ENCODE measurements around the gene CXCR2. TPM values are rescaled to one million over a fixed set of nuclear protein-coding genes. Genes with fewer than 3 reads are reported as not detected.

The CXCR2 gene
- total RNA-seq, 4 donors from 2014 or later, result 5.7 to 32.2 (median 19.1) TPM

DNA sequence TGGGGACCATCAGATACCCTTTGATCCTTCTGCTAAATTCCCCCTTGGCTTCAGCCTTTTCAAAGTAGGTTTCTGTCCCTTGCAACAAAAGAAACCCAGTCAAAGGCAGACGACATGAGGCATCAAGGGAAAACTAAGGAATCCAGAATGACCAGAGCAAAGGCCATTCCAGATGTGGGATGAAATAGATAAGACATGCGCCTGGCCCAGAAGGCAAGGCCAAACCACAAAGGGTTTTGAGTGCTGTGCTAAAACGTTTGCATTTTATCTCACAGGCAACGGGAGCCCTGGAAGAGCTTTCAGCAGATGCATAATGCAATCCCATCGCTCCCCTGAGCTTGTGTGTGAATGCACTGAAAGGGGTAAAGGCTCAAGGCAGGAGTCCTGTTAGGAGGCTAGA, 23.3 kb downstream of the CXCR2 start:
- no peaks in the 10 kb centered on the region for H3K9me3 ChIP-seq
- no peak overlapping the region for H3K4me3 ChIP-seq
- H3K4me1 ChIP-seq, result peaks cover 5 to 25% (median 11%) of the 10 kb centered on the region in 3 donors
- H3K27me3 ChIP-seq, result no peaks in the 10 kb centered on the region
- intact Hi-C loops (cut with DNase I), result no loop called here
- H3K27ac ChIP-seq, result no peak overlapping the region
- TF ChIP-seq POLR2A (IDR thresholded peaks at IDR 0.05), result no peak
- TF ChIP-seq, protein P1, sequence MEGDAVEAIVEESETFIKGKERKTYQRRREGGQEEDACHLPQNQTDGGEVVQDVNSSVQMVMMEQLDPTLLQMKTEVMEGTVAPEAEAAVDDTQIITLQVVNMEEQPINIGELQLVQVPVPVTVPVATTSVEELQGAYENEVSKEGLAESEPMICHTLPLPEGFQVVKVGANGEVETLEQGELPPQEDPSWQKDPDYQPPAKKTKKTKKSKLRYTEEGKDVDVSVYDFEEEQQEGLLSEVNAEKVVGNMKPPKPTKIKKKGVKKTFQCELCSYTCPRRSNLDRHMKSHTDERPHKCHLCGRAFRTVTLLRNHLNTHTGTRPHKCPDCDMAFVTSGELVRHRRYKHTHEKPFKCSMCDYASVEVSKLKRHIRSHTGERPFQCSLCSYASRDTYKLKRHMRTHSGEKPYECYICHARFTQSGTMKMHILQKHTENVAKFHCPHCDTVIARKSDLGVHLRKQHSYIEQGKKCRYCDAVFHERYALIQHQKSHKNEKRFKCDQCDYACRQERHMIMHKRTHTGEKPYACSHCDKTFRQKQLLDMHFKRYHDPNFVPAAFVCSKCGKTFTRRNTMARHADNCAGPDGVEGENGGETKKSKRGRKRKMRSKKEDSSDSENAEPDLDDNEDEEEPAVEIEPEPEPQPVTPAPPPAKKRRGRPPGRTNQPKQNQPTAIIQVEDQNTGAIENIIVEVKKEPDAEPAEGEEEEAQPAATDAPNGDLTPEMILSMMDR (IDR thresholded peaks at IDR 0.05), result no peak
- 70 to 76% methylated on average over 4 to 5 of the region's 5 CpGs for WGBS, 2 donors
- H3K36me3 ChIP-seq, result no peaks in the 10 kb centered on the region
- no peak for DNase-seq

DNA sequence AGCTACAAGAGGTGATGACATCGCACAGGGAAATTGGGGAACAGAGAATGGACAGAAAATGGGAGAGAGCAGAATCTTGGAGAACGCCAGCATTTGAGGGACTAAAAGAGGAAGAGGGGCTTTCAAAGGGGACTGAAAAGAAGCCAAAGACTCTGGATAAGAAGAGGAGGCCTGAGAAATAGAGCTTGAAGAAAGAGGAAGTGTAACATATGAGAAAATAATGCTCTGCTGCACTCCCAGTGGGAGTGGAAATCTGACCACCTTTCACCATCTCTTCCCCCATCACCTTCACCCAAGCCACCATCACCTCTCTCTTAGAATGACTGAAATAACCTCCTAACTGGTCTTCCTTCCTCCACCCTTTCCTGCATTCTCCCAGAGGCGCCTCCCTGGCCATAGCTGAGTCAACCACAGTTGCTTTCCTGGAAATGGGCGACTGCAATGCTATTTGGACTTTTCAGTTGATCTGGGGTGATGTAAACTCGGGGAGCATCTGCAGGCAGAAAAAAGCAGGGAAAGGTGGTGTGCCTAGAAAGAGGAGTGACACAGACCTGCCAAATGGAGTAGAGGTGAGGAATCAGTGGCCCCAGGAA, 24.1 kb downstream of the CXCR2 start:
- Histone ChIP-seq H3K4me1 (peaks cover 5 to 25% (median 11%) of the 10 kb centered on the region in 3 donors), H3K36me3 (no peaks in the 10 kb centered on the region), H3K27me3 (no peaks in the 10 kb centered on the region), H3K4me3 (no peak overlapping the region), H3K27ac (no peak overlapping the region), H3K9me3 (no peaks in the 10 kb centered on the region)
- TF ChIP-seq, protein P1 (IDR thresholded peaks at IDR 0.05), result no peak
- no peak for TF ChIP-seq POLR2A (IDR thresholded peaks at IDR 0.05)
- 62 to 73% methylated on average over 4 to 5 of the region's 5 CpGs for WGBS, 2 donors
- intact Hi-C loops (cut with DNase I), result no loop called here
- DNase-seq, result no peak

DNA sequence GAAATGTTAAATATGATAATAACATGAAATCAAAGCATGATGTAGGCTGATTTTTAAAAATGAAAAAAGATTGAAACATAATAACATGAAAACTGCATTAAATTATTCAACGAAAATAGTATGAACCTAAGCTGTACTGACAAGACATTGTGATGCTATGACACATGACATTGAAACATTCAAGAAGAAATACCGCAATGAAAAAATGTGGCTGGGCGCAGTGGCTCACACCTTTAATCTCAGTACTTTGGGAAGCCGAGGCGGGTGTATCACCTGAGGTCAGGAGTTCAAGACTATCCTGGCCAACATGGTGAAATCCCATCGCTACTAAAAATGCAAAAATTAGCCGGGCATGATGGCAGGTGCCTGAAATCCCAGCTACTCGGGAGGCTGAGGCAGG, 26.3 kb downstream of the CXCR2 start:
- TF ChIP-seq, protein P1 (IDR thresholded peaks at IDR 0.05), result no peak
- TF ChIP-seq POLR2A (IDR thresholded peaks at IDR 0.05), result no peak
- no peak for DNase-seq
- intact Hi-C loops (cut with DNase I), result no loop called here
- 39 to 59% methylated on average over 8 of the region's 8 CpGs for WGBS, 2 donors
- Histone ChIP-seq H3K4me1 (peaks cover 5 to 29% (median 6%) of the 10 kb centered on the region in 3 donors), H3K27me3 (no peaks in the 10 kb centered on the region), H3K9me3 (no peaks in the 10 kb centered on the region), H3K4me3 (no peak overlapping the region), H3K36me3 (no peaks in the 10 kb centered on the region), H3K27ac (peak overlapping the region in 3 of 4 donors; percentile 49 to 83 (median 61))

- Histone ChIP-seq H3K27me3 (no peaks in the 10 kb centered on the region), H3K9me3 (no peaks in the 10 kb centered on the region), H3K27ac (peak overlapping the region in 3 of 4 donors; percentile 49 to 83 (median 61)), H3K4me3 (no peak overlapping the region), H3K4me1 (peaks cover 5 to 29% (median 6%) of the 10 kb centered on the region in 3 donors), H3K36me3 (no peaks in the 10 kb centered on the region)
- TF ChIP-seq, protein P1 (IDR thresholded peaks at IDR 0.05), result peak in 1 of 6 experiments; percentile 28
- no peak for TF ChIP-seq POLR2A (IDR thresholded peaks at IDR 0.05)
- DNase-seq, result no peak
- 38 to 40% methylated on average over 1 of the region's 1 CpG for WGBS, 2 donors
- intact Hi-C loops (cut with DNase I), result no loop called here
Observed at GRCh38 chr2:218152777-218153176, 26.9 kb downstream of the CXCR2 start.

GRCh38 chr2:218155953-218156479, 30.2 kb downstream of the CXCR2 start:
- no peak for TF ChIP-seq POLR2A (IDR thresholded peaks at IDR 0.05)
- TF ChIP-seq, protein P1 (IDR thresholded peaks at IDR 0.05), result no peak
- Histone ChIP-seq H3K27ac (no peak overlapping the region), H3K9me3 (no peaks in the 10 kb centered on the region), H3K4me3 (no peak overlapping the region), H3K36me3 (no peaks in the 10 kb centered on the region), H3K4me1 (peaks cover 5 to 29% (median 6%) of the 10 kb centered on the region in 3 donors), H3K27me3 (no peaks in the 10 kb centered on the region)
- WGBS, 2 donors, result 47 to 65% methylated on average over 5 to 7 of the region's 7 CpGs
- no peak for DNase-seq
- intact Hi-C loops (cut with DNase I), result no loop called here
